ENCODE results near the gene GAB3. TPM values are rescaled to one million over a fixed set of nuclear protein-coding genes. Genes with fewer than 3 reads are reported as not detected.
A peak's percentile ranks its signal among the peaks of the same experiment; 100 is the strongest.

GAB3 gene, protein sequence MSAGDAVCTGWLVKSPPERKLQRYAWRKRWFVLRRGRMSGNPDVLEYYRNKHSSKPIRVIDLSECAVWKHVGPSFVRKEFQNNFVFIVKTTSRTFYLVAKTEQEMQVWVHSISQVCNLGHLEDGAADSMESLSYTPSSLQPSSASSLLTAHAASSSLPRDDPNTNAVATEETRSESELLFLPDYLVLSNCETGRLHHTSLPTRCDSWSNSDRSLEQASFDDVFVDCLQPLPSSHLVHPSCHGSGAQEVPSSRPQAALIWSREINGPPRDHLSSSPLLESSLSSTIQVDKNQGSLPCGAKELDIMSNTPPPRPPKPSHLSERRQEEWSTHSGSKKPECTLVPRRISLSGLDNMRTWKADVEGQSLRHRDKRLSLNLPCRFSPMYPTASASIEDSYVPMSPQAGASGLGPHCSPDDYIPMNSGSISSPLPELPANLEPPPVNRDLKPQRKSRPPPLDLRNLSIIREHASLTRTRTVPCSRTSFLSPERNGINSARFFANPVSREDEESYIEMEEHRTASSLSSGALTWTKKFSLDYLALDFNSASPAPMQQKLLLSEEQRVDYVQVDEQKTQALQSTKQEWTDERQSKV
- total RNA-seq (1 to 10 TPM; 9.9 to 10.0 TPM), polyA plus RNA-seq (1 to 10 TPM in 2 of 3 donors, under 1 TPM in 1; 0.77 to 5.2 (median 1.2) TPM), total RNA-seq (4.6 to 30.8 (median 14.1) reads per million in 6 experiments)

DNA sequence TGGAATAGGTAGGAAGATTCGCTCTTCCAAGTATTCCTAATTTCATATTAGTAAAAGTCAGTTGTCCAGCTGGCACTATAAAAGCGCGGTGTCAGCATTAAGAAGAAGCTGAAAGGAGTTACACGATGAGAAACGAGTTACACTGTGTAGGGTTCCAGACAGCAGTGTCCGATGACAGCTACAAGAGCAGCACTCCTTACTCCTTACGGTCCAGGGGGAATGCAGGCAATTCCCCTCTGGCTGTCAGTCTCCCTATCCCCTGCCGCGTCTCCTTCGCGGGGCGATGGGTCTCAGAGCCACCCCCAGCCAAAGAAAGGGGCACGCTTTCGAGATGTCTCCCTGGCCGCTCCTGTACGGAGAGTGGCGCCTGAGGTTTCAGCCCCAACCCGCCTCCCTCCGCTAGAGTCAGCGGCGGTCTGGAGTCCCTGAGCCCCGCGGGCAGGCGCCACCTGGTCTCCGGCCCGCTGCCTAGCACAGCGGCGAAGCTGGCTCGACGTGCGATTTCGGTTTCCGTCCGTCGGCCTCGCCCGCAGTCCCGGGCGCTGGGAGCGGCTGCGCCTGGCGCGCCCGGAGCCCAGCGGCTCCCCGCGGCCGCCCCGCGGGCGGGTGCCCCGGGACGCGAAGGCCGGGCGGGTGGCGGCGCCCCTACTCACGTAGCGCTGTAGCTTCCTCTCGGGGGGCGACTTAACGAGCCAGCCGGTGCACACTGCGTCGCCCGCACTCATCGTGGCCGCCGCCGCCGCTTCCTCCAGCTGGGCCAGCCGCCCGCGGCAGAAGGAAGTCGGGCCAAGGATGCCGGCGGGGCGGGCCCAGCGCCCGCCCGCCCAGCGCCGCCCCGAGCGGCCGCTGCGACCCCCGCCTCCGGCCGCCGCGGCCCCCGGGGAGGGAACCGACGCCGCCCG, at the start of gene GAB3:
Gene GAB3 (minus strand): TSS at position 777 of the 902 bp plus-strand sequence. CDS start 52 bp downstream, at position 725.
- Mint-ChIP-seq H3K9me3 (no peaks in the 10 kb centered on the region), H3K27ac (peak within 1 kb of the TSS; percentile 40 to 92 (median 72)), H3K36me3 (peaks cover 0 to 2% (median 0%) of the 10 kb centered on the region in 3 donors), H3K27me3 (no peaks in the 10 kb centered on the region), H3K4me3 (peak within 1 kb of the TSS; percentile 72 to 87 (median 80)), H3K4me1 (peaks cover 0 to 38% (median 14%) of the 10 kb centered on the region in 4 donors)
- peak; percentile 66 to 74 for ATAC-seq
- DNase-seq, result peak in 9 of 10 donors; percentile 13 to 73 (median 38)
- POLR2A ChIA-PET, result interaction anchor here (0.9 to 3.1 kb wide), 6 partner anchors 9 to 31 kb away, joined by 3 to 43 read pairs (median 7); partner anchors contain the start of gene DKC1

DNA sequence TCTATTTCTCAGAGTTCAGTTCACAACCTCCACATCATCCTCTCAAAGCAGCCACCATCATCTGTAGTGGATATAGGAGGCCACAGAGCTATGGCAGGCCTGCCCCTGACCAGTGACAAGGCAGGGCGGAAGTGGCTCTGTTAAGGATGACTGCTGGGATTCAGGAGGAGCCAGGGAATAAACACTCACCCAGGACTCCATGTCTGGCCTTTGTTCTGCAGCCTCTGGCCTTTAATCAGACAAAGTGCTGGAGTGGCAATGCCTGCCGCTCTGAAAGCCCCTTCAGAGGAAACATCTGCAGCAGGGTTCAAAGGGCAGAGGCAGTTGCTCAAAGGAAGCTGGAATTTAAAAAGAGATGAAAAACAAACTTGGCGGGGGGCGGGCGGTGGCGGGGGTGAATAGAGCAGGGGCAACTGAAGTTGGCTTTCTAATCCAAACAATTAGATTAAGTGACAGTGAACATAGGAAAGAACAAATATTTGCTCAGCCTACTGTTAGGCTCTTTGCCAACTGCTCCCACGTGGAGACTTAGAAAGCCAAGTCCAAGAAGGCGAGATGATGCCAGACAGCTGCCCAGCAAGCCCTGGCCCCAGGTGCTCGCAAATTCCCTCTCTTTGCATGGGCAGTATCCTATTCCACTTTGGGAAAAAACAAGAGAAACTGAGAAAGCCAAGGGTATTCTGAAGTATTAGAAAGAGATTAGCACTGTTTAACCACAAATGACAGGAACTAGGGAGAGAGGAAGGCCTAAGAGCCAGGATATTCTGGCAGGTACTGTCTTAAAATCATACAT, 48.9 kb upstream of the GAB3 start:
- Mint-ChIP-seq H3K4me3 (peak overlapping the region in 7 of 10 donors; percentile 19 to 62 (median 40)), H3K36me3 (no peaks in the 10 kb centered on the region), H3K27me3 (no peaks in the 10 kb centered on the region), H3K4me1 (peaks cover 13 to 71% (median 44%) of the 10 kb centered on the region in 4 donors), H3K9me3 (no peaks in the 10 kb centered on the region), H3K27ac (peak overlapping the region in 4 of 10 donors; percentile 20 to 74 (median 56))
- ATAC-seq (no peak), DNase-seq (no peak)
- POLR2A ChIA-PET, result interaction anchor here (1.0 kb wide), 1 partner anchor 48 kb away, joined by 3 read pairs; no protein-coding TSS in a partner anchor

DNA sequence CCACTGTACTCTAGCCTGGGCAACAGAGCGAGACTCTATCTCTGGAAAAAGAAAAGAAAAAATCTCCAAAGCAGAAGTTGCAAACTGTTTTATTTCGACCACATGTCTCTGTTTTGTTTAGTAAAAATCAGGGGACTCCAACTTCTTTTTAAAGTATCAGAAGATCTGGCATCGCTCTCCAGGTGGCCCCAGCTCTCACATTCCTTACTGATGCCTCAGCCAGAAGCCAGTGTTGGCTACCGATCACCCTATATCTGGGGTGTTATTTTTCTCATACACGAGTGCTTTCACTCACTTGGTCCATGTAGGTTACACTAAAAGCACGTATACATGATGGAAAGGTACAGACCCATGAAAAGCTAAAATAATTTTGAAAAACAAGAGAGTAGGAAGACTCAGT, 46.1 kb upstream of the GAB3 start:
- POLR2A ChIA-PET, result no interaction called here
- Mint-ChIP-seq H3K36me3 (no peaks in the 10 kb centered on the region), H3K27me3 (no peaks in the 10 kb centered on the region), H3K4me1 (peaks cover 11 to 45% (median 29%) of the 10 kb centered on the region in 4 donors), H3K9me3 (no peaks in the 10 kb centered on the region), H3K4me3 (peak overlapping the region in 1 of 10 donors; percentile 45), H3K27ac (no peak overlapping the region)
- no peak for ATAC-seq
- no peak for DNase-seq

DNA sequence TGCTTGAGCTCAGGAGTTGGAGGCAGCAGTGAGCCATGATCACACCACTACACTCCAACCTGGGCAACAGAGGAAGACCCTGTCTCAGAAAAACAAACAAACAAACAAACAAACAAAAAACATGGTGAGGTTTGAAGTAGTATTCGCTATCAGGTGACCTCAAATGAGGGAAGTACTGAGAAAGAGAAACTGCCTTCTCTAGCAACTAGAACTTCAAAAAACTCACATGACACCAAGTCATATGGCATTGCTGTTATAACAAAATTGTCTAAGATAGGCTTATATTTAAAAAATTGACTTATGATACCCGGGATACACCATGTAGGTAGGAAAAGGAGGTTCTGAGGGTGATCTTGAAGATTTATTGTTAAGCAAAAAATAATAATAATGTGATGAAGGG, 44.1 kb upstream of the GAB3 start:
- Mint-ChIP-seq H3K27me3 (no peaks in the 10 kb centered on the region), H3K4me1 (peaks cover 10 to 28% (median 14%) of the 10 kb centered on the region in 4 donors), H3K9me3 (no peaks in the 10 kb centered on the region), H3K4me3 (no peak overlapping the region), H3K36me3 (peaks cover 0 to 1% (median 0%) of the 10 kb centered on the region in 3 donors), H3K27ac (no peak overlapping the region)
- ATAC-seq (no peak), DNase-seq (no peak)
- POLR2A ChIA-PET, result no interaction called here

GRCh38 chrX:154793084-154793795, 42.4 kb upstream of the GAB3 start:
- POLR2A ChIA-PET, result no interaction called here
- Mint-ChIP-seq H3K36me3 (peaks cover 0 to 4% (median 0%) of the 10 kb centered on the region in 3 donors), H3K9me3 (no peaks in the 10 kb centered on the region), H3K4me3 (no peak overlapping the region), H3K4me1 (peaks cover 0 to 12% (median 3%) of the 10 kb centered on the region in 4 donors), H3K27me3 (no peaks in the 10 kb centered on the region), H3K27ac (no peak overlapping the region)
- ATAC-seq (no peak), DNase-seq (no peak)

DNA sequence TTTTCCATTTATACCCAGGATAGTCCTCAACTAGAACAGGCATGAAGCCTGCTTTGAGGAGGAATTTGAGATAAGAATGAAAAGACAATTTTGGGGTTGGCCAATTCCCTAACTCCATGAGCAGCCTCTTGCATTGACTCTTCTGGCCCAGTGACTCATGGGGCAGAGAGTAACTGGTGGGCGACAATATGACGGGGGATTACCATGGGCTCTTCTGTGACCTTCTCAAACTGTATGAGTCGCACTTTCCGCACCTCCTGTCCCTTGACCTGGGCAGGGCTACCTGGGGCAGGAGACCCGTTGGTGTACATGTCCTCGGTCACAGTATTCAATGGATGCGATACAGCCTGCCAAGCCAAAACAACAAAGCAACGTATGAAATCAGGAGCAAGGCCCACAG, 41.1 kb upstream of the GAB3 start:
- Mint-ChIP-seq H3K27me3 (no peaks in the 10 kb centered on the region), H3K4me1 (peaks cover 0 to 8% (median 3%) of the 10 kb centered on the region in 4 donors), H3K4me3 (no peak overlapping the region), H3K36me3 (peaks cover 0 to 8% (median 2%) of the 10 kb centered on the region in 3 donors), H3K9me3 (no peaks in the 10 kb centered on the region), H3K27ac (no peak overlapping the region)
- POLR2A ChIA-PET, result interaction anchor here (0.5 kb wide), 1 partner anchor 21 kb away, joined by 4 read pairs; no protein-coding TSS in a partner anchor
- DNase-seq, result no peak
- no peak for ATAC-seq

DNA sequence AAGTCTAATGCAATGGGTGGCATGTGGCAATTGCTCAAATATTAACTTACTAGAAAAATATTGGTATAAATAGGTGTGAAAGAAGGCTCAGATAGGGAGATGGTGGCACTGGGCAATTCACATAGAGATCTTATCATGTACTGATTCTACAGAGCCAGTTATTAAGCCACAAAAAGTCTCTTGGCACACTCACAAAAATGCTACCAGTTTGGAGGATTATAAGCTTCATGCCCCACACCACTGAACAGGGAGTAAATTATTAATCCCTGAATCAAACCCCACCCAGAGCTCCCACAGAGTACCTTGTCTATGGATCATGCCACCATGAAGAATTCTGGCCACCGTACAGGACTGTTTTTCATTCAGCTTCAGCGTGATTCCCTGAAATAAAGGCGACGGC, 40.6 kb upstream of the GAB3 start:
- no peak for DNase-seq
- ATAC-seq, result no peak

DNA sequence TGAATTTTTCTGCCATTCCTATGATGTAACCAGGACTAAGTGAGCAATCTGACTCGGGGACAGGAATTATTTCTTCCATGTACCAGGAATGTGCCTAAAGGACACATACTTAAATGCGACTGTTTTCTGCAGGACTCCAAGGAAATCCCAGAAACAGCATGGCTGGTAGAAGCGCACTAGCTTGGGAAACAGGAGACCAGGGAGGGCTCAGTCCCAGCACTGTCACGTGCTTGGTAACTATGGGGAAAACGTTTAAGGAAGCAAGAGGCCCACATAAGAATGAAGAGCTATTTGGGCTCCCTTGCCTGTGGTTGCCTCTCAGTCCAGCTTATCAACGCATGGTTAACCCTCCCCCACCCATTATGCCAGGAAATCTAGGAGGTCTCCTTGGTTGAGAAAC, 34.8 kb upstream of the GAB3 start:
- Mint-ChIP-seq H3K9me3 (peaks cover 0 to 3% (median 0%) of the 10 kb centered on the region in 9 donors), H3K36me3 (peaks cover 0 to 8% (median 6%) of the 10 kb centered on the region in 3 donors), H3K4me3 (no peak overlapping the region), H3K27me3 (no peaks in the 10 kb centered on the region), H3K27ac (no peak overlapping the region), H3K4me1 (peaks cover 7 to 17% (median 16%) of the 10 kb centered on the region in 4 donors)
- DNase-seq, result no peak
- no peak for ATAC-seq
- POLR2A ChIA-PET, result no interaction called here

More for the DNA sequence above, 40.6 kb upstream of the GAB3 start:
- Mint-ChIP-seq H3K4me1 (peaks cover 0 to 4% (median under 1%) of the 10 kb centered on the region in 4 donors), H3K4me3 (no peak overlapping the region), H3K36me3 (peaks cover 0 to 8% (median 2%) of the 10 kb centered on the region in 3 donors), H3K9me3 (no peaks in the 10 kb centered on the region), H3K27me3 (no peaks in the 10 kb centered on the region), H3K27ac (no peak overlapping the region)
- POLR2A ChIA-PET, result interaction anchor here (0.5 kb wide), 1 partner anchor 20 kb away, joined by 4 read pairs; no protein-coding TSS in a partner anchor

DNA sequence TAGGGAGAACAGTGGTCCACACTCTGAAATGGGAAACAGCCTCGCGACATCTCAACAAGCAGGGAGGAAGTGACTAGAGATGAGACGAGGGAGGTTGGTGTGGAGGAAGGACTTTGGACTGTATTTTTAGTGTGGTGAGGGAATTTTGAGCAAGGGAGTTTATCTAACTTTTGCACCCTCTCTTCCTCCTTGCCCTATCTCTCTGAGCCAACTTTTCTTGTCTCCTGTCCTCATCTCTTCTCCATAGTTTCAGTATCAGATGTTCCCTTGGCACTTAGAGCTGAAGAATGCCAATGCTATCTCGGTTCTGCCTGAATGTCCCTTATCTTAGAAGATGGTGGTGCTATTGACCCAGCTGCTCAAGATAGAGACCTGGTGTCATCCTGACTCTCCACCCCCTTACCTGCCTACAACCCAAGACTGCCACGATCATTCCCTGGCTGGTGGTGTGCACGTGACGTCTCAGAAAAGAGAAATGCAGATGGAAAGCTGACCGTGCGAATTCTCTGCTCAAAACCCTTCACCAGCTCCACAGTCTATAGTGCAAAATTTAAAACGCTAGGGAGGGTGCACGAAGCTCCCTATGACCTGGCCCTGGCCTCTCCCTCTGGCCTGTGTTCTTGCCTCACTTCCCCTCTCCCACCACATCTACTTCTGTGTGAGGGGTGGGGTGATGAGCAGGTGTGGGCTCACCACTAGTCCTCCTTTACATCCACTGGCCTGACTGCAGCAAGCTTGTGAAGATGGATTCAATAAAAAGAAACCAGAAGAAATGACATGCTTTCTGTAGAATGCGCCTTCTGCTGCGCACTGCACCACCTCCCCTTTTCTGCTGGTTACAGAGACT, 33.5 kb upstream of the GAB3 start:
- no peaks in the 10 kb centered on the region for H3K27me3 Mint-ChIP-seq
- ATAC-seq (no peak), DNase-seq (no peak)
- peak overlapping the region in 9 of 10 donors; percentile 42 to 90 (median 88) for H3K27ac Mint-ChIP-seq
- H3K9me3 Mint-ChIP-seq, result peaks cover 0 to 3% (median 0%) of the 10 kb centered on the region in 9 donors
- POLR2A ChIA-PET, result interaction anchor here (1.4 kb wide), 1 partner anchor 22 kb away, joined by 3 read pairs; the partner anchor contains the start of gene DKC1
- peaks cover 7 to 17% (median 16%) of the 10 kb centered on the region in 4 donors for H3K4me1 Mint-ChIP-seq
- peak overlapping the region; percentile 74 to 92 (median 84) for H3K4me3 Mint-ChIP-seq
- peaks cover 0 to 6% (median 5%) of the 10 kb centered on the region in 3 donors for H3K36me3 Mint-ChIP-seq

DNA sequence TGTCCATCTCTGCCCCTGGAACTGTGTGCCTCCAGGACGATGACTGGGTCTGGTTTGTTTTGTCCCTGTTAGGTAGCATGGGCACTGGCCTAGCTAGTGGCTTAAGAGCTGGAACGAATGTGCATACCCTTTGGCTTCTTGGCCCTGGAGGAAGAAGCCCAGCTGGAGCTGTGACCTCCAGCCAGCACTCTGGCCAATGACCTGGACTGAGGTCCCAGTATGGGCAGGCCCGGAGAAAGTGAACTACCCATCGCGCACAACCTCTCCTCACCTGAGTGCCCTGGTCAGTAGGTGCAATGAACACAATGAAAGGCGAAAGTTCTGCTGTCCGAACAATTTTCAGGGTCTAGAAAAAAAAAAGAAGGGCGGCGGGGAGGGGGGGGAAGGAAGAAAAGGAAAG, 30.1 kb upstream of the GAB3 start:
- Mint-ChIP-seq H3K36me3 (peaks cover 0 to 24% (median 2%) of the 10 kb centered on the region in 3 donors), H3K4me1 (peaks cover 5 to 18% (median 16%) of the 10 kb centered on the region in 4 donors), H3K9me3 (peaks cover 0 to 3% (median 0%) of the 10 kb centered on the region in 9 donors), H3K27ac (no peak overlapping the region), H3K27me3 (no peaks in the 10 kb centered on the region), H3K4me3 (no peak overlapping the region)
- POLR2A ChIA-PET, result interaction anchor here (0.8 kb wide), 1 partner anchor 18 kb away, joined by 4 read pairs; the partner anchor contains the start of gene DKC1
- ATAC-seq (no peak), DNase-seq (no peak)

Measured in naive thymus-derived CD8-positive, alpha-beta T cell (primary cell).